Globus pallidus (tissue), 1 donor: ENCODE measurements around the gene UBASH3B.
"Not testable (repeated sequence)": the region's sequence is repeated elsewhere in the genome, so short reads cannot be mapped to it uniquely, and the experiment has no call there.

ENCODE experiments used
- DNase-seq: peaks from one replicate; pipeline ENCODE4 v3.0.0-alpha.2; 2015; ENCODE audit warnings: low spot score

Gene UBASH3B

DNA sequence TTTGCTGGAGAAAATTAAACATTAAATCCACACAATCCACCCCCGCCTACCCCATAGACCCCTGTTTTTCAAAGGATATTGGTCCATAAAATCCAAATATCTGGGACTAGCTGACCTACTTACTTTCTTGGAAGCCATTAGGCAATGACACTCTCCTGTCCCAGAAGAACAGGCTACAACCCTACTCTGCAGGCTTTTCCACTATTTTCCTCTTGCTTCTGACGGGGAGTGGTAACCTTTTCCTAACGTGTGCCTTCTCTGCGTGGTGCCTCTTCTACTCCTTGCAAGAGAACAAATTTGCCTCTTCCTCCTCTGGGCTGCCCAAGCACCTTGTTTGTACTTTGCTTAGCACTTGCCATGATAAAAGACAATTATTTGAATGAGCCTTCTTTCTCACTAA lies 51.6 kb downstream of the UBASH3B start:
- DNase-seq = no peak

DNA sequence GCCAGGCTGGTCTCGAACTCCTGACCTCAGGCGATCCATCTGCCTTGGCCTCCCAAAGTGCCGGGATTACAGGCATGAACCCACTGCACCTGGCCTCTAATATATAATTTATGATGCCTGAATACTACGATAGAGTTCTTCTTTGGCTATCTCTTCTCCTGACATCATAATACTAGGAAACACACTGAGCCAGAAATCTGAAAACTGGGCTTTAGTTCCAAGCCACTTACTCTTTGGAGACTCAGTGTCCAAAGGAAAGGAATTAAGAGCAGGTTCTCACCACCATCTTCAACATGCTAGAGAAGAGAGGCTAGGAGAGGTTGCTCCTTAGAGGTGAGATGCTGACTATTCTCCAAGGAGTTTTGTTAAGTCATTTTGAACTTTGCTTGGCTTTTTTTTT lies 52.4 kb downstream of the UBASH3B start:
- no peak for DNase-seq

DNA sequence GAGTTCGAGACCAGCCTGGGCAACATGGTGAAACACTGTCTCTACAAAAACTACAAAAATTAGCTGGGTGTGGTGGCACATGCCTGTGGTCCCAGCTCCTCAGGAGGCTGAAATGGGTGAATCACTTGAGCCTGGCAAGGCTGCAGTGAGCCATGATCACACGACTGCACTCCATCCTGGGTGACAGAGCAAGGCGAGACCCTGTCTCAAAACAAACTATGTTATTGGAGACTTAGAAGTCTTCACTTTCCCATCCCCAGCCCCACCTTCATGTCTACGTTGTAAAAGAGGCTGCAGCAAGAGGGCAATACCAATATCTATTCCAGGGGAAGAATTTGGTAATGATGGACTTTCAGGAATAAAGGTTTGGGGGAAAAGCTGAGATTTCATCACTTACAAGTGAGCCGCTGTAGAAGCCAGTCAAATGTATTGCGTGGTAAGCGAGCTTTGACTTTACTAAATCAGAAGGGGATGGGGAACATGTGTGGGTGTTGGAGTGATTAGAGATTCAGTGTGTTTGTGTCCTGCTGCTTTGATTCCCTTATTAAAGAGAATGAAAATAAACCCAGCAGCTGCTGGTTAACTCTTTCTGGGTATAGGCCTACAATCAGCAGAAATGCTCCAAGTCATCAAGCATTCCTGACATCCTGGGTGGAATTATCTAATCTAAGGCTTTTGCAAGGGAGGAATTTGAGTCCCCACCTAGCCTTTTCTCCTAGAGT lies 53.7 kb downstream of the UBASH3B start:
- no peak for DNase-seq

DNA sequence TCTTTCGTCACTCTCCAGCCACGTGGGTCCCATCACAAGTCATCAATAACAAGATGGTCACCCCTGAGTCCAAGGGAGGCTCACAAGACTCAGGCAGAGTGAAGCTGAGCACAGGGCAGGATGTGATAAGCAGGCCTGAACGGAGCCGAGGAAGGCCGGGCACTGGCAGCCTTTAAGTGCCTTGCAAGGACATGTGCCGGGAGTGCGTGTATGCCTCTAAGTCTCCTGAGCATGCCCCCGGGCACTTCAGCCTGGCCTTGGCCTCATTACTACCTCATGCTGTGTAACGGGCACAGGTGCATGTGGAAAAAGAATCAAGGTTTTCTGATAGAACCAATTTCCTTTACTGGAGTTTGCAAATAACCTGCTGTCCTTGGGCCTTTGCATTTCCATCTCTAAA lies 55.8 kb downstream of the UBASH3B start:
- DNase-seq = no peak

DNA sequence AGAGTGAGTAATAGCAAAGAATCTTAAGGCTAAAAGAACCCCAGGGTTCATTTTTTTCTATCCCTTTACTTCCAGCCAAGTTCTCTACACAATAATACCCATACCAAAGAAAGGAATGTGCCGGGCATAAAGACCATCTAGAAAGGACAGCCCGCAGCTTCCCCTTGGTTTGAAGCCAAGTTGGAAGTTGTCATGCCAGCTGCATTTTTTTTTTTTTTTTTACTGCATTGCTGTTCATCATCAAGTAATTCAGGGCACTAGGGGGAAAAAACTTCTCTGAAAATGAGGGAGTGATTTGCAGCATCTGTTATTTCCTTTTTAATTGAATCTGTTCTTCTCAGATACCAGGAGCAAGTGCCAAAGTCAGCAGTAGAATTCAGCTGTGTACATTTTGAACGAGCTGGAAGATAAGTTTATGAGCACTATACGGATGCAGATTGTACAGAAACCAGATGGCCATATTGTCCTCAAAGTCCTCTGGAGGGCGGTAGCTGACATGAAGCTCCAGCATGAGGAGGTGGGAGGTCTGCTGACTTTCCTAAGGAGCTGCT lies 56.4 kb downstream of the UBASH3B start:
- DNase-seq = no peak

DNA sequence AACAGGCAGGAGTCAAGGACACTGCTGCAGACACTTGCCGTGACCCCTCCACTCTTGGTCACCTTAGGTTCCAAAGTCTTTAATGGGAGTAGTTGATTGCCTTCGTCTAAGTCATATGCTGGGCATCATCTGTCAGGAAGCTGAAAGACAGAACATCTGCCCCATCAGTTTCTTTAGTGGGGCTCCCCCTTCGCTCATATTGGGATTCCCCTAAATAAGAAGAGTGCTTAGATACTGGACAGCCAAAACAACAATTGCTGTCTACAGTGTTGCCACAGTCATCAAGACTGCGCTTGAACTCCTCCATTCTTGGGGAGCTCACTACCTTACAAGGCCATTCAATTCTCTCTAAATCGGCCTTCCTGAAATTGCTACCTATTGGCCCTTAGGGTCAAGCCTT lies 58.5 kb downstream of the UBASH3B start:
- no peak for DNase-seq

- DNase-seq = no peak
Observed at GRCh38 chr11:122714484-122714883, 59.0 kb downstream of the UBASH3B start.

DNA sequence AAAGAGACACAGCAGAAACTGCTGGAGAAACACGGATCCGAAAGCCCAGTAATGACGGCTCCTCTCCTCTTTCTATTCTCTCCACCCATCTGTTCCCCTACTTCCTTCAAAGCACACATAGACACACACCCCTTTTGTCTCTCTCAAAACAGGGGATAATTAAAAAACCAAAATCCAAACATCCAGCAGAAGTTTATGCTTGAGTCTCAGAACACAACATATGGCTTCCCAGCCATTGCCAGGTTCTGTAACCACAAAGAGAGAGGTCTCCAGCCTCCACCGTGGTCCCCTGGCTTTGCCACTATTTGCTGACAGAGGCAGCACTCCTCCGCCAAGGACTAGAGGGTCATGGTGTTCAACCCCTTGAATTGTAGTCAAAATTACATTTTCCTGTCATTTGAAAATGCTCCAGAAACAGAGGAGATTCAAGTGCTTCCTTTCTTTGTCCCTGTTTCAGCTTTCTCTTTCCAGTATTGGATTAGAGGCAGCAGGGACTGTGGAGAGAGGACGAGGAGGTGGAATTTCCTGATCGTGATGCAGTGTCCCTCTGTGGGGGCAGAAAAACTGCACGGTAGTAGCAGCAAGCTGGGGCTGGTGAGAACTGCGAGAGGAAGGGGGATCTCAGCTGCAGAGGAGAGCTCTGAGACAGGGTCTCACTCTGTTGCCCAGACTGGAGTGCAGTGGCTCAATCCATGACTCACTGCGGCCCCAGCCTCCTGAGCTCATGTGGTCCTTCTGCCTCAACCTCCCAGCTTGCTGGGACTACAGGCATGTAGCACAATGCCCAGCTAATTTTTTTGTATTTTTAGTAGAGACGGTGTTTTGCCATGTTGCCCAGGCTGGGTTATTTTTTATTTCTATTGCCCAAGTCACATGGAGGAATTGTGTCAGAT lies 60.3 kb downstream of the UBASH3B start:
- no peak for DNase-seq

DNA sequence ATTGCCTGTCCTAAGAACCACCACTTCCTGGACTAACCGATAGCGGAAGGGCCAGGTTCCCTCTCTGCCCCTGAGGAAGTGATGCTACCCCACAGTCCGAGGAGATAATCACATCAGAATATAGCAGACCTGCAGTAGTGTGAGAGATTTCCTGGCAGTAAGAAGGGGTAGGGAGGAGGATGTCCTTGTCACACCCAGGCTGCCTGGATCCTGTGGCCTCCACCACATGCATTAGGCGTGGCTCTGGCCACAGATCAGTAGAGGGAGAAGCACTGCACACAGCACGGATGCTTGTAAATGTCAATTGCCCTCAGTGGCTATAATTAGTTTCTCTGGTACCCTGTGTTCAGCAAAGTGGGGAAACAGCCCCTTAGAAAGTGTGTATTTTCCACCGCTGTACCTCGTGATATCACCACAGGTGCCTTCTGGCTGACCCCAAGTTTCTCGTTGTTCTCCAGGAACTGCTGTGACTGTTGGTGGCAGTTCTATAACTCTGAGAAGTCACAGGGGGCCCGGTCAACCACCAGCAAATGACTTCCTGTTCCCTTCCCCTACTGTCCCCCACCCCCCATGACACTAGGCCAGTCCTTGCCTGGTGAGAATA lies 61.8 kb downstream of the UBASH3B start:
- DNase-seq = no peak

DNA sequence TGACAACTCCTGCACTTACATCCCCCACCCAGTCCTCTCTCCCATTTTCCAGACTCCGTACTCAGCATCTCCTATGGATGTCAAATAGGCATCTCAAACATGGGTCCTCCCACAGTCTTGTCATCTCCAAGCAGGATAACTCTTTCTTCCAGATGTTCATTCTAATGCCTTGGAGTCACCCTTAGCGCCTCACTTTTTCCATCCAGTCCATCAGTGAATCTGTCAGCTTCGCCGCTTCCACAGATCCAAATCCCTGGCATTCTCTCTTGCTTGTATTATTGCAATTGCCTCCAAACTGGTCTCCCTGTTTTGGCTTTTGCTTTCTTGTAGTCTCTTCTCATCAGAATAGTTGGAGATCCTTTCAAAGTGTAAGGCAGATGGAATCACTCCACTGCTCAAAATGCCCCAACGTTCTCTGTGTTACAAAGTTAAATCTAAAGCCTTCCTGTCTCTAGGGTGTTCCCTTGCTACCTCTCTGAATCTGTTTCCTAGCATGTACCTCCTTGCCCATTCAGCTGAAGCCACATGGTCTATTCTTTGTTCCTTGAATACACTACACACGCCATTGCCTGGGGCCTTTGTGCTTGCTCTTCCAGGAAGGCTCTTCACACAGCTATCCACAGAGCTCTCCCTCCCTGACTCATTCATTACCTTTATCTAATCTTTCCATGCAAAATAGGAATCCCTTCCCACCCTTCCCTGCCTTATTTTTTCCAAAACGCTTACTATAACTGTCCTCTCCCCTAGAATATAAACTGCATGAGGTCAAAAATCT lies 64.8 kb downstream of the UBASH3B start:
- no peak for DNase-seq

- no peak for DNase-seq
Observed at GRCh38 chr11:122721201-122721963, 65.9 kb downstream of the UBASH3B start.

DNA sequence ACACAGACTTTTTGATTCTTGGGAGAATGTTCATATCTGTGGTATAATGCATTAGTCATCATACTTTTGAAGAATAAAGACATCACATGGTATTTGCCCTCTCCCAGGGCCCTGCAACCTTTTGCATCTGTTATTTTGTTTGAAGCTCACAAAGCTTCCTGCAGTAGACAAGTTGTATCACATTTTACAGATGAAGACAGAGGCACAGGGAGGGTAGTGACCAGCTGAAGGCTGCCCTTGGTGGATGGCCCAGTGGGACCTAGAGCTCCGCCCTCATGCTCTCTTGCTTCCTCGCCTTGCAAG lies 66.4 kb downstream of the UBASH3B start:
- DNase-seq = no peak

DNA sequence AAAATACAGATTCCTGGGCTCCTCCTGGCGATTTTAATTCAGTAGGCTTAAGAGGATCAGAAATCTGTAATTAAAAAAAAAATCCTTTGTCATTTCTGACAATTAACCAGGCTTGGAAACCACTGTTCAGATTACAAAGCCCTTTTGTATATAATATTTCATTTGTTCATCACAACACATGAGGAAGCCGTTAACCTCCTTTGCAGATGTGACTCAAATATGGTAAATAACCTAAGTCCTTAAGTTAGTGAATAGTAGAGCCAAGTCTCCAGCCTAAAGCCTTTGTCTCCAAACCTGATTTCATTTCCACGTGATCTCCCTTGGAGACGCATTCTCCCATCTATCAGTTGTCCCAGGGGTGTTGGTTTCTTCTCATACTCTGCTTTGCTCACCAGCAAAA lies 67.6 kb downstream of the UBASH3B start:
- DNase-seq = no peak

DNA sequence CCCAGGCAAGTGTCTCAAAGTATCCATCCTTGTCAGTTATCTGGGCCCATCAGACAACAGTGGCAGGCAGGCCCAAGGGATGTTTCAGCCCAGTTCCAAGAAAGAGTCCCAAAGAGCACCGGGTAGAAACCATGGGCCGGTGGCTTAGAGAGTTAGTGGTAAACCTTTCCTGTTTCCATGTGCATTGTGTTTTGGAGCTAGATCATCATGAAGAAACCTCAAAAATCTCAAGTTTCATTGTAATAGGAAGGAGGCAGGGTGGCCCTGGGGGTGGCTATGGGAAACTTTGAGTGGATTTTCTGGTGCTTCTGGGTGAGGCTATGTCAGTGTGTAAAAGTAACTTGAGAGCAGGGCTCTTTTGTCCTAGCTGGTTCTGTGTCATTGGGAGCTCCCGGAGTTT lies 68.1 kb downstream of the UBASH3B start:
- DNase-seq = no peak

GRCh38 chr11:122724520-122724919 lies 69.0 kb downstream of the UBASH3B start:
- DNase-seq = no peak

- no peak for DNase-seq
Observed at GRCh38 chr11:122726028-122726427, 70.5 kb downstream of the UBASH3B start.

DNA sequence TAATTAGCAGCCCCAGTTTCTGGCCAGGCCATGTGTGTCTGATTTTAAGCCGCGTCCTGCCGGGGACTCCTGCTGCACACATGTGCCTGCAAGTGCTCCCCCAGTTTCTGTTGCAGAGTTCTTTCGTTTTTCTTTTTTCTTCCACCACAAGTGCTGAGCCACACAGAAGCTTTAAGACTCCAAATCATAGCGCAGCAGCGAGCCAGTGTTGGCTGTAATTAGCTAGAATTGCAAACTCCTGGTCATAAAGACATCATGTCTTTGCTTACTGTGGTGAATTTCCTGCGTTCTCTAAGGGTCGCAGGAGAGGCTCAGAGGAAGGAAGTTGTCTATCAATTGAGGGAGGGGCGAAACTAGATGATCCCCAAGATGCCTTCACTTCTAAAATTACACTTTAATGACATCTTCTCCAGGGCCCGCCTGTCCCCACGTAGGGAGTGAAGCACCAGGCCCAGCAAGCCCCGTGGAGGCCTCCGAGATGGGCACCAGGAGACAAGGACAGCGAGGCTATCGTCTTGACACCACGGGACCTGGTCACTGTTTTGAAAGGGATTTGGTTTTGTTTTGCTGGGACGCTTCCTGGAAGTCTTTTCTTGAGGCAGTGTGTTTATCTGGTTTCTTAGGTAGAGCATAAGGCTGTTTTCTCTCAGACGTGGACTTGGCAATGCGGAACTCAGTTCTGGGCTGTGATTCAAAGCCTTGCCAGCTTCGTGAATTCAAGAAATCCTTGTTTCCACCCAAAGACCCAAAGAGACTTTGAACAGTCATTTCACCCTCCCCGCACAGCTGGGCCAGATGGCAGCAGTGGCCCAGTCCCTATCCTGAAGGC lies 71.8 kb downstream of the UBASH3B start:
- DNase-seq = no peak

DNA sequence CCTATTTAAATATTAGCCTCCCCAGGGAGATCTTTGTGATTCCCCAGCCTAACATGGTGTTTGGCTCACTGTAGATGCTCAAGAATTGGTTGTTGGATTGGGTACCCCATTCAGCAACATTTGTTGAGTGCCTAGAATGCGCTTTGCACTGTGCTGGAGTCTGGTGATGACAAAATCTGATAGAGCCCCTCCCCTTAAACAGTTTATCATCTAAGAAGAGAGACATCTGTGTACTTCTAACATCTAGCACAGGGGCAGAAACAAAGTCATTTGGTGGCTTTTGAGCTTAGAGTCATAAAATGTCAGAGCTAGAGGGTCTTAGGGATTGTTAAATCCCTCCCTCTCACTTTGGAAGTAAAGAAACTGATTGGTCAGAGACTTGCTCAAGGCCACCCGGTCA lies 73.0 kb downstream of the UBASH3B start:
- no peak for DNase-seq

DNA sequence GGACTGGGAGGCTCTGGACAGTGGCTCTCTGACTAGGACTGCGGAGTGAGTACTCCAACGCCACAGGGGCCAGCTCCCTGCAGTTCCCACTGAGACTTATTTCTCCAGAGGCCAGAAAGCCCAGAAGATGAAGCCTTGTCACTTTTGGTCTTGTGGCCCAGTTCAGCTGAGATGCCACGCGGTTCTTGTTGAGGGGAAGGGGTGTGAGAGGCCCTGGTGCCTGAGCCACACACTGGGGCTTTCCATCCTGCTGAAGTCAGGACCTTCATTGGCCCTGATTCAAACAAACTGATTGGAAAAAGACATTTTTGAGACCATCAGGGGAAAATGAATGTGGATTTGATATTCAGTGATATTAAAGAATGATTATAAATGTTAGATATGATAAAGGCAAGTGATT lies 73.6 kb downstream of the UBASH3B start:
- no peak for DNase-seq

GRCh38 chr11:122730694-122731093 lies 75.2 kb downstream of the UBASH3B start:
- DNase-seq = not testable (repeated sequence)
